NCI-H82 treated with DMSO at 0.1 percent for 48 hours (cell line): ENCODE data around the gene ZNF765.
"Not testable (repeated sequence)": the region's sequence is repeated elsewhere in the genome, so short reads cannot be mapped to it uniquely, and the experiment has no call there.

Source experiments
- DNase-seq: peaks from one replicate; lab custom pipeline; 2025; ENCODE audit not compliant: unreplicated experiment; lab: John Stamatoyannopoulos, UW

The ZNF765 gene

GRCh38 chr19:53475470-53475869 is 80.5 kb downstream of the ZNF765 start:
- DNase-seq = not testable (repeated sequence)
